ENCODE data around the gene LIAS. TPM values are rescaled to one million over a fixed set of nuclear protein-coding genes. Genes with fewer than 3 reads are reported as not detected.

Gene LIAS
- total RNA-seq, 4 donors from 2014 or later, result 10.7 to 18.9 (median 15.5) TPM

DNA sequence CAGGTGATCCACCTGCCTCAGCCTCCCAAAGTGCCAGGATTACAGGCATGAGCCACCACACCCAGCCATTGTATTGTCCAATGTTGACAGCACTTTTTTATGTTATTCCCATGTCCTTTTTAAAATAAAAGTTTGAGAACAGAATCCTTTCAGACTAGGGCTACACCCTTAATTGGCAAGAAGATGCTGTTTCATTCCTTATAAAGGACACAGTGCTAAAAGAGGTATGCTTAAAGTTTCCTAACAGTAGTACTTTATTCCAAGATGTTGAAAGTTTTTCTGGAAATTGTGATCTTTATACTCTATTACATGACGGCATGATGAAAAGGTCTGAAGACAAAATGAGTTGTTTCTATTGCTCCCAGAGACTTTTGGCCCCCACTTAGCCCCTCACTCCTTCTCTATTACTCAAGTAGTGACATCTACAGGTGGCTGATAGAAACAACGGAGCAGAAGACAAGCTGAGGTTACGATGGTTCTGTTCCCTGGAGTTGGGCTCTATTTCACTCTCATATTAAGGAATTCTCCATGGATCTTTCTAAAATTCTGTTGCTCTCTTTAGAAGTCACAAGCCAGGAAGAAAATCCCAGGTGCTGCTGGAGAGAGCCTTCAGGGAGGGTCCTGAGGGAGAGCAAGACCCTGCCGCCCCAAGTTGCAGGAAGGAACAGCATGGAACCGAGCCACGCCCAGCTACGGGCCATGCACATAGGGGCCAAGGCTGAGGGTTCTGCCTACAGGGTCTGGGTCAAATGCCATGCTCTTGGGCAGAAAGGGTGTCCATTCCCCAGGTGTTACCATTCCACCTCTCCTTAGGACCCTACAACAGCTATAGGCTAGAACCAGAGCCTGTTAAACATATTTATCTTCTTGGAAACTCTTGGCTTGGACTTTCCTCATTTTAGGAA is 22.9 kb upstream of the LIAS start:
- Histone ChIP-seq H3K36me3 (no peaks in the 10 kb centered on the region), H3K4me1 (no peaks in the 10 kb centered on the region), H3K4me3 (replicated peaks in 1 of 3) (no peak overlapping the region), H3K27ac (no peak overlapping the region), H3K27me3 (no peaks in the 10 kb centered on the region), H3K9me3 (no peaks in the 10 kb centered on the region)
- WGBS, 2 donors, result 63 to 68% methylated on average over 7 of the region's 7 CpGs
- intact Hi-C loops (cut with DNase I), result no loop called here
- TF ChIP-seq, protein P1, sequence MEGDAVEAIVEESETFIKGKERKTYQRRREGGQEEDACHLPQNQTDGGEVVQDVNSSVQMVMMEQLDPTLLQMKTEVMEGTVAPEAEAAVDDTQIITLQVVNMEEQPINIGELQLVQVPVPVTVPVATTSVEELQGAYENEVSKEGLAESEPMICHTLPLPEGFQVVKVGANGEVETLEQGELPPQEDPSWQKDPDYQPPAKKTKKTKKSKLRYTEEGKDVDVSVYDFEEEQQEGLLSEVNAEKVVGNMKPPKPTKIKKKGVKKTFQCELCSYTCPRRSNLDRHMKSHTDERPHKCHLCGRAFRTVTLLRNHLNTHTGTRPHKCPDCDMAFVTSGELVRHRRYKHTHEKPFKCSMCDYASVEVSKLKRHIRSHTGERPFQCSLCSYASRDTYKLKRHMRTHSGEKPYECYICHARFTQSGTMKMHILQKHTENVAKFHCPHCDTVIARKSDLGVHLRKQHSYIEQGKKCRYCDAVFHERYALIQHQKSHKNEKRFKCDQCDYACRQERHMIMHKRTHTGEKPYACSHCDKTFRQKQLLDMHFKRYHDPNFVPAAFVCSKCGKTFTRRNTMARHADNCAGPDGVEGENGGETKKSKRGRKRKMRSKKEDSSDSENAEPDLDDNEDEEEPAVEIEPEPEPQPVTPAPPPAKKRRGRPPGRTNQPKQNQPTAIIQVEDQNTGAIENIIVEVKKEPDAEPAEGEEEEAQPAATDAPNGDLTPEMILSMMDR (IDR thresholded peaks at IDR 0.05), result no peak
- TF ChIP-seq POLR2A (IDR thresholded peaks at IDR 0.05), result no peak
- DNase-seq, result no peak

DNA sequence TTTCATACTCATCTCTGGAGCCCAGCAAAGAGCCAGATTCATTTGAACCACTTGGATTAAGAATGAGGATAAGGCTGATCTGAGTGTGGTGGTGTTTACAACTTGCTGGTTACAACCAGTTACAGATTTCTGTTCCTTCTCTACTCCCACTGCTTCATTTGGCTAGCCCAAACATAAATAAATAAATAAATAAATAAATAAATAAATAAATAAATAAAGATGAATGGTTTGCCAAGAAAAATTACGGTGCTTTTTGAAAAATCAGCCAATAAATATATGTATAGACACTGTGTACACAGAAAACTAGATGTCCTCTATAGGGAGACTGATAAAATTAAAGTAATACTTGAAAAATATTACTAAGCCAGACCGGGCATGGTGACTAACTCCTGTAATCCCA is 17.3 kb upstream of the LIAS start:
- Histone ChIP-seq H3K9me3 (no peaks in the 10 kb centered on the region), H3K27ac (no peak overlapping the region), H3K4me3 (replicated peaks in 1 of 3) (no peak overlapping the region), H3K4me1 (no peaks in the 10 kb centered on the region), H3K36me3 (no peaks in the 10 kb centered on the region), H3K27me3 (no peaks in the 10 kb centered on the region)
- WGBS, 2 donors, result 73 to 88% methylated on average over 2 of the region's 2 CpGs
- TF ChIP-seq POLR2A (IDR thresholded peaks at IDR 0.05), result no peak
- TF ChIP-seq, protein P1 (IDR thresholded peaks at IDR 0.05), result no peak
- DNase-seq, result no peak
- intact Hi-C loops (cut with DNase I), result no loop called here

DNA sequence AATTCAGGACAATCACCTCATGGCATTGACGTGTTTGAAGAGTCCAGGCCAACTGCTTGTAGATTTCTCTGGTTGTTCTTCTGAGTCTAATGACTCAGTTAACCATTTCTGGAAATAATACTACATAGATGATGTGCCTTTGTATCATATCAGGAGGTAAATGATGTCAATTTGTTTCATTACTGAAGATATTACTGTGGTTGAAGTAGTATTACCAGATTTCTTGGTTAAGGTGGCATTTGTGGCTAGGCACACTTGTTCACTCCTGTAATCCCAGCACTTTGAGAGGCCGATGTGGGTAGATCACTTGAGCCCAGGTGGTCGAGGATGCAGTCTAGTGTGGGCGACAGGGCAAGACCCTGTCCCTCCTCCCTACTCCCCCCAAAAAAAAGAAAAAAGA is 15.9 kb upstream of the LIAS start:
- Histone ChIP-seq H3K4me3 (replicated peaks in 1 of 3) (no peak overlapping the region), H3K36me3 (no peaks in the 10 kb centered on the region), H3K4me1 (peaks cover 4 to 7% of the 10 kb centered on the region in 2 donors), H3K27me3 (no peaks in the 10 kb centered on the region), H3K27ac (no peak overlapping the region), H3K9me3 (no peaks in the 10 kb centered on the region)
- no peak for TF ChIP-seq POLR2A (IDR thresholded peaks at IDR 0.05)
- TF ChIP-seq, protein P1 (IDR thresholded peaks at IDR 0.05), result no peak
- 80% methylated on average over 4 of the region's 4 CpGs for WGBS, 2 donors
- intact Hi-C loops (cut with DNase I), result no loop called here
- DNase-seq, result no peak

DNA sequence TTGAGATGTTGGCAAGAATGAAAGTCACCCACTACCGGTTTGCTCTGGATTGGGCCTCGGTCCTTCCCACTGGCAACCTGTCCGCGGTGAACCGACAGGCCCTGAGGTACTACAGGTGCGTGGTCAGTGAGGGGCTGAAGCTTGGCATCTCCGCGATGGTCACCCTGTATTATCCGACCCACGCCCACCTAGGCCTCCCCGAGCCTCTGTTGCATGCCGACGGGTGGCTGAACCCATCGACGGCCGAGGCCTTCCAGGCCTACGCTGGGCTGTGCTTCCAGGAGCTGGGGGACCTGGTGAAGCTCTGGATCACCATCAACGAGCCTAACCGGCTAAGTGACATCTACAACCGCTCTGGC is 12.4 kb upstream of the LIAS start:
- DNase-seq, result no peak
- Histone ChIP-seq H3K27me3 (no peaks in the 10 kb centered on the region), H3K4me3 (replicated peaks in 1 of 3) (peak overlapping the region in 1 of 3 donors; percentile 27), H3K9me3 (no peaks in the 10 kb centered on the region), H3K27ac (no peak overlapping the region), H3K36me3 (peaks cover under 1 to 2% of the 10 kb centered on the region in 2 donors), H3K4me1 (peaks cover 4 to 7% of the 10 kb centered on the region in 2 donors)
- intact Hi-C loops (cut with DNase I), result no loop called here
- no peak for TF ChIP-seq POLR2A (IDR thresholded peaks at IDR 0.05)
- TF ChIP-seq, protein P1 (IDR thresholded peaks at IDR 0.05), result no peak
- 84 to 96% methylated on average over 14 to 20 of the region's 20 CpGs for WGBS, 2 donors

DNA sequence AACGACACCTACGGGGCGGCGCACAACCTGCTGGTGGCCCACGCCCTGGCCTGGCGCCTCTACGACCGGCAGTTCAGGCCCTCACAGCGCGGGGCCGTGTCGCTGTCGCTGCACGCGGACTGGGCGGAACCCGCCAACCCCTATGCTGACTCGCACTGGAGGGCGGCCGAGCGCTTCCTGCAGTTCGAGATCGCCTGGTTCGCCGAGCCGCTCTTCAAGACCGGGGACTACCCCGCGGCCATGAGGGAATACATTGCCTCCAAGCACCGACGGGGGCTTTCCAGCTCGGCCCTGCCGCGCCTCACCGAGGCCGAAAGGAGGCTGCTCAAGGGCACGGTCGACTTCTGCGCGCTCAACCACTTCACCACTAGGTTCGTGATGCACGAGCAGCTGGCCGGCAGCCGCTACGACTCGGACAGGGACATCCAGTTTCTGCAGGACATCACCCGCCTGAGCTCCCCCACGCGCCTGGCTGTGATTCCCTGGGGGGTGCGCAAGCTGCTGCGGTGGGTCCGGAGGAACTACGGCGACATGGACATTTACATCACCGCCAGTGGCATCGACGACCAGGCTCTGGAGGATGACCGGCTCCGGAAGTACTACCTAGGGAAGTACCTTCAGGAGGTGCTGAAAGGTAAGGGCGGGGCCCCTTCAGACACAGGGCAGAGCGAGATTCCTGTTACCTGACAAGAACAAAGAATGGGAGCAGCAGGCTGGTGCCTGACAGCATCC is 11.8 kb upstream of the LIAS start:
- TF ChIP-seq POLR2A (IDR thresholded peaks at IDR 0.05), result no peak
- TF ChIP-seq, protein P1 (IDR thresholded peaks at IDR 0.05), result peak in 2 of 6 experiments; percentile 23 to 42
- peak overlapping the region in 2 of 3 donors; percentile 7 to 27 for H3K4me3 ChIP-seq (replicated peaks in 1 of 3)
- peaks cover 4 to 7% of the 10 kb centered on the region in 2 donors for H3K4me1 ChIP-seq
- no peaks in the 10 kb centered on the region for H3K9me3 ChIP-seq
- intact Hi-C loops (cut with DNase I), result no loop called here
- DNase-seq, result peak; percentile 65 to 77
- peaks cover 6 to 7% of the 10 kb centered on the region in 2 donors for H3K36me3 ChIP-seq
- no peak overlapping the region for H3K27ac ChIP-seq
- no peaks in the 10 kb centered on the region for H3K27me3 ChIP-seq
- 3 to 5% methylated on average over 8 to 21 of the region's 61 CpGs for WGBS, 2 donors
